GM18517 (cell line): Measurements from ENCODE around the gene CHCHD3.
"Not testable (repeated sequence)": the region's sequence is repeated elsewhere in the genome, so short reads cannot be mapped to it uniquely, and the experiment has no call there.

Experiments used
- ATAC-seq: cut with Tn5 transposase; IDR thresholded peaks from one replicate; pipeline ENCODE4 v1.9.1; 2021; ENCODE audit warnings: mild to moderate bottlenecking, moderate library complexity; ENCODE audit not compliant: unreplicated experiment

The CHCHD3 gene

DNA sequence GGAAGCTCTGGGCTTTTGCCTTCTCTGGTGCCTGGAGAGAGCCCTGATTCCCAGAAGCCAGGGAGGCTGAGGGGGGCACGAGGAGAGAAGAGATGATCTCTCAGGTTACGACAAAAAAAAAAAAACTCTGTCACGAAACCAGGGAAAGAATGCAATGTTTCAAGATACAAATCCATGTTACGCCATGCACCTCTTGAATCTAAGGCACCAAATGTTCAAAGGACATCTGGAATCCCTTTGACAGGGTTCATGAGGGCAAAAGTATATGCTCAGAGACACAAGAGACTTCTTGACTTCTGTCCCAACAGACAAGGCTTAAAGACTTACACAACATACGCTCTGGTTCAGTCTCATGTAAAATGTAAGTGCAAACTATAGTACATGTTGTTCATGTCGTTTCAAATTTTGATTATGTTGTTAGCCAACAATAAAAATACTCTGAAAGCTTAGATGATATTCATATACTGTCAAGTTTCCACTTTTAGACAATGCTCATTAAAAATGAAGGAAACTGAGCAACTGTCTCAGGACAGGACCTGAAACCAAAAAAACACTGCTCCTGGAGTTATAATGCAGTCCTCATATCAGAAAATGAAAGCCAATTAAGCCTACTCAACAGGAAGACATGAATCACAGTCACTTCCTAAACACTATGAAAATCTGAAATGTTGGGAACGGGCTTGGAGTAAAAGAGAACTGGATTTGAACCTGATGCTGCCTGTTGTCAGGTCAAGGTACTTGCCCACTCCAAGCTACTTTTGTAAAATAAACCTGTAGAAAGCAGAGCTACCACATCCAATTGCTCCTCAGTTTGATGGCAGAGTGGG, 72.3 kb downstream of the CHCHD3 start:
- ATAC-seq, result no peak

GRCh38 chr7:133007961-133008360, 73.9 kb downstream of the CHCHD3 start:
- no peak for ATAC-seq

DNA sequence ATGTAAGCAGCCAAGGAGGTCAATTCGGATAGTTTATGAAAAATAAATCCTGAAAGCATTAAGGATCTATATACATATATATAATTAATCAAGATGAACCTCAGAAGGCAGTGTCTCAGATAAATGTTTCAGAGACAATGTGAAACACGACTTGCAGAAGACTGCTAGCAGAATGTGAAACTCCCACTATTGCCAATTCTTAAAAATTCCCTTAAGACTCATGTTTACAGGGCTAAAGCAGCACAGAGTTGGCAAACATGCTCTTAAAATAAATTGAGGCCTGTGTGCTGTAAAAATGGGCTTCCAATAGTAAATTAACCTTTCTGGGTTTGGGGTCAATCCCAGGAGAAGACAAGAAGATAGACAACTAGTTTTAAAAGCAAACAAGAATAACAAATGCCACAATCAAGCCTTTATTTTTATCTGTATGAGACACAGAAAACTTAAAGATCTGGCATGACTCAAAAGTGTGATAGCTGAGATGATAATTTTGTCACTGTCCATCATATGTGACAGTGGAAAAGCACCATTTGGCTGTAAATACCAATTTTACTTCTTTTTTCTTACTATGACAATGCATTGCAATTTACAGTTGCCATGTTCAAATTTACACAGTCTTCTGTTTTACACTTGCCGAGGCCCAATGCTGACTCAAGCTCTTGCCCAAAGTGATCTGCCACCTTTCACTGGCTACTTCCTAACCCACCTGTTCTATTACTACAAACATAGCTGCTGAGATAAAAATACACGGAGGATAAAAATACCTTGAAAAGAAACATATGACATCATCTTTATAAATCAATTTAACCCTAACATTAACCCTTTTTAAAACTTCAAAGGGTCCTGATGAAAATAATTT, 78.6 kb downstream of the CHCHD3 start:
- no peak for ATAC-seq

GRCh38 chr7:133001727-133002126, 80.2 kb downstream of the CHCHD3 start:
- ATAC-seq, result no peak

DNA sequence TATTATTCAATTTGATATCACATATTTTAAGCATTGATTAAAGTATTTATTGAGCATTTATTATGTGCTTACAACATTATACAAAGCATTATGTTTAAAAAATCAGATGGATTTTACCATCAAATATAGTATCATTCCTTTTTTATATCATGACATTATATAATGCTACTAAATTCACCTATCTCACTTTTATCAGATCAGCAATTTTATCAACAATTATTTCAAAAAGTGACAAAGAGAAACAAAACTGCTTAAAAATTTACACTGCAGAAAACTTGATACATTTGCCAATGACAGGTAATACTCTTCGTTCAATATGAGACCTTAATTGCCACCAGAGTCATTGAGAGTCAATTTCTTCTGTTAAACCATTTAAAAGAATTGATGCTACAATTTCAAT, 82.0 kb downstream of the CHCHD3 start:
- no peak for ATAC-seq

DNA sequence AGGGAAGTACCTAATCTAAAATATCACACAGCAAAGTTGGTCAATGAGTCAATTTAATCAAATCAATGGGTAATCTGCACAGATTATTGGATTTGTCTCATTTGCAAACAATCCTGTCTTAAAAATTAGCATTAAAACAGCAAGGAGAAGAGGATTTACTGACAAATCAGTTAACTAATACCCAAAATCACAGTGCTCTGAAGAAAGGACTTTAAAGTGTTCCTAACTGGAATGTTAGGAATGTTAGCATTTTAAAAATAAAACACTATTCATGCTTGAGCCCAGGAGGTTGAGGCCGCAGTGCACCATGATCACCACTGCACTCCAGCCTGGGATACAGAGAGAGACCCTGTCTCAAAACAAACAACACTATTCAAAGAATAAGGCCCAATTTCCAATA, 83.1 kb downstream of the CHCHD3 start:
- no peak for ATAC-seq

DNA sequence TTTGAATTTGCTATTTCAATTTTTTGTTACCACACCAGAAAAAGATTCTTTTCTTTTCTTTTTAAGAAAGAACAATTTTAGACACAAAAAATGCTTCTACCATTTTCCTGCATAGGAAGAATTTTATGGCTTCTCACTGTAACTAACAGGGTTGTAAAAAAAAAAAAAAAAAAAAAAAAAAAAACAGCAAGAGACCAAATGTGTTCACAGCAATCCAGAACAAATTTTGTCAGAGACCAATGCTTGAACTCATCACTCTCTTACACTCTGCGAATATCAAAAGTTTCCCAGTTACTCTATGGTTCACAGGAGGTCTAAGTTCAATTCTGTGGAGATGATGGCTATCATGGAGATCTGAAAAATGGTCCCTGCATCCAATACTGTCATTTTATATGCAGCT, 84.4 kb downstream of the CHCHD3 start:
- no peak for ATAC-seq

- ATAC-seq, result no peak
These were observed 85.2 kb downstream of the CHCHD3 start for GRCh38 chr7:132996581-132997242.

DNA sequence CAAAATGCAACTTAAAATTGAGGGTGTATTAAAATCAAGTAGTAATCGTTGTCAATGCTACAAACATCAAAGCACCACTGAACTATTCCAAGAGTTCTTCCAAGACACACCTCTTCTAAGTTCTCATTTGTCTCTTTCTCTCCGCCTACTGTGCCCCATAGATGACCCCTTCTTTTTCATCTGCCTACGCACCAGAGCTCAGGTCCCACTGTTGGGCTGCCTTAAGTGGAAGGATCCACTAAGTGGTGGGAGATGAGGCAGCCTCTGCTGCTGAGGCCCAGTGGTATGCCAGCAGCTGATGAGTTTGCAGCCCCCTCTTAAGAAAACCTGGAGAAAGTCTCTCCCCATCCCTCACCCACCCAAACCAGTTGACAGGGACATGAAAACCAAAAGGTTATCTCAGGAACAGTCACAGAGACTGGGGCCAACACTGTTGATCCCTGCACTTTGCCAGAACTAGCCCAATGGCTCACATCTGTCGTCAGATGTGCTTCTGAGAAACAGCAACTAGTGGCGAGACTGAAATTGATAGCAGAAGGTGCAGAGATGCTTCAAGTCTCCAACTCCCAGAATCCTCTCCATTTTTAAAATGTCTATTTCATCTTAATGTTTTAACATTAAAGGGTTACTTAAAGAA, 88.4 kb downstream of the CHCHD3 start:
- ATAC-seq, result no peak

GRCh38 chr7:132991615-132992587, 90.0 kb downstream of the CHCHD3 start:
- ATAC-seq, result no peak

- no peak for ATAC-seq
These were observed 93.8 kb downstream of the CHCHD3 start for GRCh38 chr7:132988117-132988516.

DNA sequence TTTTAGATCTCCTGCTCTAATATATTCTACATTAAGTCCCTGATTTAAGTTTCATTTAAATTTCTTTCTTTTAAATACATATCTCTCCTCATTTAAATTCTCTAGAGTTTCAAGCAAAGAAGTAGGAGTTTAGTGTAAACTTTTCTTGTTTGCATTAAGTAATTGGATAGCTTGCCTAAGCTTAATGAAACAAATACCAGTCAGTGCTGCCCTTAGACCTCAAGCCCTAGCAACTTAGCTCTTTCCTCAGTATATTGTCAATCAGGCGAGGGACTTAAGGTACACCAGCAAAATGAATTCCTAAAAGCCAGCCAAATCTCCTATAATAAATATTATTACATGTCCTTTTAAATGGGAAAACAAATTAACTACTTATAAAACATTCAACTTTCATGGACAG, 101.5 kb downstream of the CHCHD3 start:
- ATAC-seq, result no peak

DNA sequence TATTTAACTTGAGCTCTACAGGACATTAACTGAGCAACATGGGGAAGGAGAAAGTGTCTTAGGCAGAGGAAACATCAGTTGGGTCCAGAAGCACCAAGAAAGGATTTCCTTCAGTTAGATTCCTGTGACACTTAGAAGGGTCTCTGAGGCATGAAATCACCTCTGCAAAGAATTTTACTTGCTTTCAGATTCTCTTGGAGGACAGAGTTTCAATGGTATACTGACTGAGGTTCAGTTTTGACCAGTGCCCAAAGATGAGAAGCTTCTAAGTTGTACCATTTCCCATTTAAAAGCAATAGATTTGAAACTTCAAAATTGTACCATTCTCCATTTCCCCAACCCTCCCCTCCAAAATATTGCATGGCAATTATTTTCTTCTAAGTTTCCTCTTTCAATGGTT, 102.4 kb downstream of the CHCHD3 start:
- ATAC-seq, result no peak

GRCh38 chr7:132977234-132977633, 104.7 kb downstream of the CHCHD3 start:
- ATAC-seq, result no peak

DNA sequence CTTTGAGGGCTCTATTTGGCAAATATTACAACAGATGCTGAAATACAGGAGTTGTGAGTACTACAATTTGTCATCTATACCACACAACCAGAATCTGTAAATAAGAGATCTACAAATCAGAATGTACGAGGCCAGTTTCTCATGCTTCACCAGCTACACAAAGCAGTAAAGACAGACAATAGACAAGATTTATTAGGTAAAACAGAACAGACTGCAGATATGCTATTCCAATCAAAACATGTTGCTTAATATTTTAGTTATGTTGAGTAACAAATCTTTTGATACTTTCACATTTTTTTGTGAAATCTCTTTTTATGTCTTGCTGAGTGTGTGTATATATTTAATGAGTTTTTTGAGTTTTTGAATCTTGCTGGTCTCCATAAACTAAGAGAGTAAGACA, 109.1 kb downstream of the CHCHD3 start:
- ATAC-seq, result no peak

GRCh38 chr7:132970257-132970656, 111.6 kb downstream of the CHCHD3 start:
- ATAC-seq, result no peak

- ATAC-seq, result no peak
These were observed 112.4 kb downstream of the CHCHD3 start for GRCh38 chr7:132969520-132969919.

GRCh38 chr7:132967470-132967848, 114.4 kb downstream of the CHCHD3 start:
- not testable (repeated sequence) for ATAC-seq

DNA sequence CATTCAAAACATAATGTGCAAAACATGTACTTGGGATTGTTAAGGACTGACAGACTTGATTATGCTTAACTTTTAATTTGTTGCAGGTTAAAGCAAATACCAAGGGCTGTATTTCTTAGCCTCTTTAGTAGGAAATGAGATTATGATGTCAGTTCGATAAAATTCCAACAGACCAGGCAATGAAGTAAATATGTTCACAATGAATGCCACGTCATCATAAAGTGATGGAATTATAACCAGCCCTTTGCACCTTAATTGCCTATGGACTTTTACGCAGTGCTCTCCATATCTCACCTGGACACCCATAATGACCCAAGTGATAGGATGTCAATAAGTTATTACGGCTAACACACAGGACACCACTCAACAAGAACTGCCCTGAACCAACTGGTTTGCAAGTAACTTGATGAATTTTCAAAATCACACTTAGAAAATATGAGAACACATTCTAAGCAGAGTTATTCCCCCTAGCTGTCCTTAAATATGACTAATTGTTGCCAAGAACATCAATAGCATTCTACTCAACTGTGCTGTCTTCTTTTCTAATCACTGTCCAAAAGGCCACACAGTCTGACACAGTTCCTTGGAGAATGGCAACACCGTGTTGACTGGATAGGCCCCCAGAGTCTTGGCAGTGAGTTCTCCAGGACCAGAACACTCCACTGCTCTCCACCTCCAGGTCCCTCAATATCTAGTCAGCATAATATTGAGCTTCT, 115.0 kb downstream of the CHCHD3 start:
- ATAC-seq, result no peak
